ENCODE results near the gene EIPR1. TPM values are rescaled to one million over a fixed set of nuclear protein-coding genes. Genes with fewer than 3 reads are reported as not detected.

The EIPR1 gene
- total and polyA plus RNA-seq, 2 experiments from 2014 or later = 23.2 to 28.2 TPM

GRCh38 chr2:3406501-3406900 lies 28.9 kb upstream of the EIPR1 start:
- H3K27ac ChIP-seq = no peak overlapping the region
- H3K9me3 ChIP-seq (ENCODE audit: low read depth) = no peaks in the 10 kb centered on the region
- DNase-seq (ENCODE audit: low read depth in 1 of 2, low spot score in 1 of 2) = no peak
- H3K4me1 ChIP-seq (ENCODE audit: low read depth) = no peaks in the 10 kb centered on the region
- no peaks in the 10 kb centered on the region for H3K27me3 ChIP-seq
- H3K36me3 ChIP-seq = peaks cover 14% of the 10 kb centered on the region
- H3K4me3 ChIP-seq = no peak overlapping the region
- TF ChIP-seq CTCF (IDR thresholded peaks at IDR 0.05; ENCODE audit: low read depth, low read length) = no peak

GRCh38 chr2:3405876-3406275 lies 28.3 kb upstream of the EIPR1 start:
- H3K27me3 ChIP-seq = no peaks in the 10 kb centered on the region
- H3K27ac ChIP-seq = peak overlapping the region; percentile 15
- no peak for TF ChIP-seq CTCF (IDR thresholded peaks at IDR 0.05; ENCODE audit: low read depth, low read length)
- no peaks in the 10 kb centered on the region for H3K9me3 ChIP-seq (ENCODE audit: low read depth)
- no peak for DNase-seq (ENCODE audit: low read depth in 1 of 2, low spot score in 1 of 2)
- no peak overlapping the region for H3K4me3 ChIP-seq
- H3K4me1 ChIP-seq (ENCODE audit: low read depth) = no peaks in the 10 kb centered on the region
- H3K36me3 ChIP-seq = peaks cover 15% of the 10 kb centered on the region

- TF ChIP-seq CTCF (IDR thresholded peaks at IDR 0.05; ENCODE audit: low read depth, low read length) = no peak
- peak overlapping the region; percentile 15 for H3K27ac ChIP-seq
- no peaks in the 10 kb centered on the region for H3K4me1 ChIP-seq (ENCODE audit: low read depth)
- no peaks in the 10 kb centered on the region for H3K27me3 ChIP-seq
- DNase-seq (ENCODE audit: low read depth in 1 of 2, low spot score in 1 of 2) = no peak
- H3K36me3 ChIP-seq = peaks cover 15% of the 10 kb centered on the region
- H3K4me3 ChIP-seq = no peak overlapping the region
- H3K9me3 ChIP-seq (ENCODE audit: low read depth) = no peaks in the 10 kb centered on the region
Measured at GRCh38 chr2:3405307-3405706, 27.7 kb upstream of the EIPR1 start.

GRCh38 chr2:3404349-3404894 lies 26.8 kb upstream of the EIPR1 start:
- DNase-seq (ENCODE audit: low read depth in 1 of 2, low spot score in 1 of 2) = no peak
- no peaks in the 10 kb centered on the region for H3K27me3 ChIP-seq
- no peak for TF ChIP-seq CTCF (IDR thresholded peaks at IDR 0.05; ENCODE audit: low read depth, low read length)
- peaks cover 15% of the 10 kb centered on the region for H3K36me3 ChIP-seq
- H3K9me3 ChIP-seq (ENCODE audit: low read depth) = no peaks in the 10 kb centered on the region
- H3K4me1 ChIP-seq (ENCODE audit: low read depth) = no peaks in the 10 kb centered on the region
- H3K27ac ChIP-seq = no peak overlapping the region
- no peak overlapping the region for H3K4me3 ChIP-seq

GRCh38 chr2:3403587-3404334 lies 26.1 kb upstream of the EIPR1 start:
- H3K27ac ChIP-seq = no peak overlapping the region
- H3K27me3 ChIP-seq = no peaks in the 10 kb centered on the region
- H3K9me3 ChIP-seq (ENCODE audit: low read depth) = no peaks in the 10 kb centered on the region
- DNase-seq (ENCODE audit: low read depth in 1 of 2, low spot score in 1 of 2) = no peak
- H3K4me1 ChIP-seq (ENCODE audit: low read depth) = peaks cover 6% of the 10 kb centered on the region
- no peak for TF ChIP-seq CTCF (IDR thresholded peaks at IDR 0.05; ENCODE audit: low read depth, low read length)
- peaks cover 15% of the 10 kb centered on the region for H3K36me3 ChIP-seq
- H3K4me3 ChIP-seq = no peak overlapping the region

All from cardiac muscle cell (in vitro differentiated cells and primary cell).